B cell (primary cell): Measurements from ENCODE around the gene VPS26C. TPM values are rescaled to one million over a fixed set of nuclear protein-coding genes. Genes with fewer than 3 reads are reported as not detected.

Source experiments
- ATAC-seq: fragments of 200-7000 bp; cut with Tn5 transposase; one replicate; pipeline ENCODE4 v1.10.0; 2021; ENCODE audit warnings: low read depth, mild to moderate bottlenecking, moderate number of reproducible peaks, moderate library complexity
- CTCF ChIA-PET: fragments of 350-600 bp; sonication (Branson Sonifier 250); formaldehyde crosslinking; loops from one replicate; lab custom pipeline; 2021; ENCODE audit warnings: antibody characterized with exemption, inconsistent platforms; lab: Charles Lee
- POLR2A ChIA-PET: fragments of 350-600 bp; sonication (Branson Sonifier 250); formaldehyde crosslinking; loops from one replicate; lab custom pipeline; 2021; ENCODE audit warnings: antibody characterized with exemption; lab: Charles Lee
- DNase-seq: peaks from one replicate; pipeline ENCODE4 v3.0.0; 2013
- H2AFZ ChIP-seq: 2 replicates; pipeline ENCODE4 v1.6.1; 2012; ENCODE audit warnings: mild to moderate bottlenecking, low read depth, low read length; ENCODE audit not compliant: insufficient read depth, poor library complexity, severe bottlenecking
- H3K27ac ChIP-seq, 2 donors: 1 replicate in 1 of 2; 2 replicates in 1 of 2; pipeline ENCODE4 v1.5.1; 2012 to 2013; ENCODE audit warnings: low read length in 2 of 2, mild to moderate bottlenecking in 2 of 2, moderate library complexity in 1 of 2
- H3K27me3 ChIP-seq, 4 experiments: fragments of 200-600 bp in 1 of 4; sonication (generic) in 1 of 4; replicated peaks in 1 of 4; 1 replicate in 2 of 4; 2 replicates in 2 of 4; pipeline versions ENCODE4 v1.6.1 to v1.7.0; 2013 to 2016; ENCODE audit warnings: low read length in 3 of 4, mild to moderate bottlenecking in 2 of 4, mixed read lengths in 1 of 4, moderate library complexity in 1 of 4; ENCODE audit not compliant: insufficient read depth in 4 of 4, control insufficient read depth in 3 of 4; ENCODE audit errors: control extremely low read depth in 1 of 4
- H3K36me3 ChIP-seq, 2 experiments: replicated peaks in 1 of 2; 1 replicate in 1 of 2; 2 replicates in 1 of 2; pipeline versions ENCODE4 v1.6.1 to v1.7.1; 2013; ENCODE audit warnings: low read length in 1 of 2; ENCODE audit not compliant: insufficient read depth in 2 of 2, control insufficient read depth in 1 of 2; ENCODE audit errors: control extremely low read depth in 1 of 2, extremely low read depth in 1 of 2
- H3K4me1 ChIP-seq, 2 donors: fragments of 200-600 bp in 1 of 2; sonication (generic) in 1 of 2; 1 replicate in 1 of 2; 2 replicates in 1 of 2; pipeline versions ENCODE4 v1.5.1 to v1.6.1; 2013 to 2017; ENCODE audit warnings: low read length in 2 of 2; ENCODE audit not compliant: control insufficient read depth in 2 of 2, insufficient read depth in 2 of 2
- H3K4me2 ChIP-seq: replicated peaks from 2 replicates; pipeline ENCODE3; 2012; ENCODE audit warnings: mild to moderate bottlenecking, low read depth, low read length; ENCODE audit not compliant: poor library complexity, severe bottlenecking
- H3K4me3 ChIP-seq, 5 experiments: fragments of 200-600 bp in 1 of 5; sonication (generic) in 1 of 5; 1 replicate in 3 of 5; 2 replicates in 2 of 5; pipeline versions ENCODE4 v1.5.1 to v1.7.0; 2011 to 2016; ENCODE audit warnings: low read length in 4 of 5, mild to moderate bottlenecking in 4 of 5, low read depth in 2 of 5, control low read depth in 1 of 5, moderate library complexity in 1 of 5; ENCODE audit not compliant: insufficient read depth in 1 of 5; ENCODE audit errors: control extremely low read depth in 1 of 5, extremely low read depth in 1 of 5
- H3K79me2 ChIP-seq: fragments of 200-600 bp; sonication (generic); one replicate; pipeline ENCODE4 v1.6.0; 2016; ENCODE audit warnings: low read length; ENCODE audit not compliant: control insufficient read depth, insufficient read depth
- H3K9ac ChIP-seq: fragments of 200-600 bp; sonication (generic); 2 replicates; pipeline ENCODE4 v1.6.1; 2017; ENCODE audit warnings: mild to moderate bottlenecking, low read length, moderate library complexity
- H3K9me3 ChIP-seq, 3 donors: one replicate each; pipeline versions ENCODE4 v1.6.1 to v1.7.1; 2013; ENCODE audit warnings: low read length in 2 of 3; ENCODE audit not compliant: control insufficient read depth in 2 of 3, insufficient read depth in 1 of 3; ENCODE audit errors: control extremely low read depth in 1 of 3
- H4K20me1 ChIP-seq: 2 replicates; pipeline ENCODE4 v1.6.0; 2012; ENCODE audit warnings: mild to moderate bottlenecking, low read length; ENCODE audit not compliant: insufficient read depth, control insufficient read depth, poor library complexity, severe bottlenecking
- H3K27ac Mint-ChIP-seq: one replicate; pipeline ENCODE4 v1.8.0; 2021; ENCODE audit warnings: mixed read lengths
- H3K27me3 Mint-ChIP-seq: one replicate; pipeline ENCODE4 v1.8.0; 2021; ENCODE audit warnings: mixed read lengths
- H3K4me1 Mint-ChIP-seq: one replicate; pipeline ENCODE4 v1.8.0; 2021; ENCODE audit warnings: mixed read lengths
- H3K4me3 Mint-ChIP-seq: one replicate; pipeline ENCODE4 v1.8.0; 2021; ENCODE audit warnings: mixed read lengths
- H3K9me3 Mint-ChIP-seq: one replicate; pipeline ENCODE4 v1.8.0; 2022; ENCODE audit warnings: mixed read lengths; ENCODE audit not compliant: insufficient read depth
- EZH2 ChIP-seq: IDR thresholded peaks from 2 replicates; pipeline ENCODE4 v1.6.1; 2012; ENCODE audit warnings: borderline replicate concordance, low read depth, mild to moderate bottlenecking, moderate library complexity, low read length; ENCODE audit not compliant: insufficient read depth, poor library complexity, severe bottlenecking
- WGBS: methylation state at CpG from one replicate; pipeline ENCODE4 v1.1.5; 2013; ENCODE audit warnings: missing lambda C conversion rate; ENCODE audit not compliant: insufficient coverage; 5-methylcytosine and 5-hydroxymethylcytosine counted together
- intact Hi-C: fragments of 100-400 bp; cut with micrococcal nuclease; formaldehyde crosslinking; loops from one replicate; pipeline ENCODE4 v1.10.0; 2022
- polyA plus RNA-seq: library from polyadenylated mRNA; depleted of rRNA; stranded (reverse); fragments of >200 nt; gene quantifications from 2 replicates; pipeline ENCODE4 v1.2.3, GENCODE V29; 2012
- total RNA-seq, 2 donors: library from RNA; stranded (reverse); fragments of 120-200 nt in 1 of 2; gene quantifications; 1 replicate in 1 of 2; 2 replicates in 1 of 2; pipeline versions ENCODE4 v1.2.3 to v1.2.4, GENCODE V29; 2013 to 2022
- TF ChIP-seq, protein P1 (sequence below): fragments of 200-600 bp; IDR thresholded peaks from one replicate; pipeline ENCODE4 v1.8.0; 2022; ENCODE audit warnings: antibody characterized with exemption, mild to moderate bottlenecking

Gene VPS26C
- total and polyA plus RNA-seq, 2 donors (not counting 1 experiment from before 2014, with no cell fraction given) = 34.3 to 58.6 TPM

GRCh38 chr21:37294679-37295078 is 27.5 kb upstream of the VPS26C start:
- TF ChIP-seq EZH2 = no peak
- TF ChIP-seq, protein P1, sequence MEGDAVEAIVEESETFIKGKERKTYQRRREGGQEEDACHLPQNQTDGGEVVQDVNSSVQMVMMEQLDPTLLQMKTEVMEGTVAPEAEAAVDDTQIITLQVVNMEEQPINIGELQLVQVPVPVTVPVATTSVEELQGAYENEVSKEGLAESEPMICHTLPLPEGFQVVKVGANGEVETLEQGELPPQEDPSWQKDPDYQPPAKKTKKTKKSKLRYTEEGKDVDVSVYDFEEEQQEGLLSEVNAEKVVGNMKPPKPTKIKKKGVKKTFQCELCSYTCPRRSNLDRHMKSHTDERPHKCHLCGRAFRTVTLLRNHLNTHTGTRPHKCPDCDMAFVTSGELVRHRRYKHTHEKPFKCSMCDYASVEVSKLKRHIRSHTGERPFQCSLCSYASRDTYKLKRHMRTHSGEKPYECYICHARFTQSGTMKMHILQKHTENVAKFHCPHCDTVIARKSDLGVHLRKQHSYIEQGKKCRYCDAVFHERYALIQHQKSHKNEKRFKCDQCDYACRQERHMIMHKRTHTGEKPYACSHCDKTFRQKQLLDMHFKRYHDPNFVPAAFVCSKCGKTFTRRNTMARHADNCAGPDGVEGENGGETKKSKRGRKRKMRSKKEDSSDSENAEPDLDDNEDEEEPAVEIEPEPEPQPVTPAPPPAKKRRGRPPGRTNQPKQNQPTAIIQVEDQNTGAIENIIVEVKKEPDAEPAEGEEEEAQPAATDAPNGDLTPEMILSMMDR = no peak
- Mint-ChIP-seq H3K9me3 (no peaks in the 10 kb centered on the region), H3K27me3 (peaks cover 19% of the 10 kb centered on the region), H3K27ac (no peak overlapping the region), H3K4me1 (no peaks in the 10 kb centered on the region), H3K4me3 (no peak overlapping the region)
- no peaks in the 10 kb centered on the region for H3K4me1 ChIP-seq
- intact Hi-C loops = no loop called here
- H3K36me3 ChIP-seq = no peaks in the 10 kb centered on the region
- no peak overlapping the region for H3K4me2 ChIP-seq
- no peak overlapping the region for H2AFZ ChIP-seq
- ATAC-seq = no peak
- H3K4me3 ChIP-seq = no peak overlapping the region
- no peaks in the 10 kb centered on the region for H3K9me3 ChIP-seq
- DNase-seq = no peak
- H4K20me1 ChIP-seq = no peaks in the 10 kb centered on the region
- no peaks in the 10 kb centered on the region for H3K79me2 ChIP-seq
- WGBS = 95% methylated on average over 5 of the region's 5 CpGs
- POLR2A ChIA-PET = no interaction called here
- CTCF ChIA-PET = interaction anchor here (0.8 kb wide), 1 partner anchor 9 kb away, joined by 3 read pairs; no protein-coding TSS in a partner anchor
- no peaks in the 10 kb centered on the region for H3K27me3 ChIP-seq
- H3K27ac ChIP-seq = no peak overlapping the region
- no peak overlapping the region for H3K9ac ChIP-seq

GRCh38 chr21:37292941-37293340 is 25.8 kb upstream of the VPS26C start:
- WGBS = no CpG with 5 or more reads among the region's 3 CpGs
- no peaks in the 10 kb centered on the region for H4K20me1 ChIP-seq
- CTCF ChIA-PET = no interaction called here

More at GRCh38 chr21:37292941-37293340, 25.8 kb upstream of the VPS26C start:
- Mint-ChIP-seq H3K27me3 (peaks cover 14% of the 10 kb centered on the region), H3K27ac (no peak overlapping the region), H3K4me3 (no peak overlapping the region), H3K9me3 (no peaks in the 10 kb centered on the region), H3K4me1 (no peaks in the 10 kb centered on the region)
- TF ChIP-seq, protein P1 = no peak
- TF ChIP-seq EZH2 = no peak
- DNase-seq = no peak
- Histone ChIP-seq H3K27me3 (no peaks in the 10 kb centered on the region), H3K4me1 (no peaks in the 10 kb centered on the region), H3K4me2 (no peak overlapping the region), H3K9me3 (no peaks in the 10 kb centered on the region), H3K79me2 (no peaks in the 10 kb centered on the region), H3K4me3 (no peak overlapping the region), H3K36me3 (no peaks in the 10 kb centered on the region), H3K27ac (no peak overlapping the region), H3K9ac (no peak overlapping the region), H2AFZ (no peak overlapping the region)
- intact Hi-C loops = no loop called here
- POLR2A ChIA-PET = no interaction called here
- no peak for ATAC-seq
